ENCODE measurements around the gene NEK1. TPM values are rescaled to one million over a fixed set of nuclear protein-coding genes. Genes with fewer than 3 reads are reported as not detected.

Gene NEK1
- total RNA-seq, 1 experiment from 2014 or later, result 10.3 TPM

DNA sequence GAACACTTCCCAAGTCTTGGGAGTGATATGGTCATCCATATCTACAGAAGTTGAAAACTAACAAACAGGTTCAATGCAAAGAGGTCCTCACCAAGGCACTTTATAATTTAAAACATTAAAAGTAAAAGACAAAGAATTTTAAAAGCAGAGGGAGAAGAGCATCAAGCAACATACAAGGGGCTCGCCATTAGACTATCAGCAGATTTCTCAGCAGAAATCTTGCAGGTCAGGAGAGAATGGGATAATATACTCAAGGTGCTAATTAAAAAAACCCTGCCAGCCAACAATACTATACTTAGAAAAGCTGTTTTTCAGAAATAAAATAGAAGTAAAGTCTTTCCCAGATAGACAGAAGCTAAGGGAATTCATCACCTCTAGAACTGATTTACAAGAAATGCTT lies 121.2 kb downstream of the NEK1 start (continued):
- TF ChIP-seq, protein P1, sequence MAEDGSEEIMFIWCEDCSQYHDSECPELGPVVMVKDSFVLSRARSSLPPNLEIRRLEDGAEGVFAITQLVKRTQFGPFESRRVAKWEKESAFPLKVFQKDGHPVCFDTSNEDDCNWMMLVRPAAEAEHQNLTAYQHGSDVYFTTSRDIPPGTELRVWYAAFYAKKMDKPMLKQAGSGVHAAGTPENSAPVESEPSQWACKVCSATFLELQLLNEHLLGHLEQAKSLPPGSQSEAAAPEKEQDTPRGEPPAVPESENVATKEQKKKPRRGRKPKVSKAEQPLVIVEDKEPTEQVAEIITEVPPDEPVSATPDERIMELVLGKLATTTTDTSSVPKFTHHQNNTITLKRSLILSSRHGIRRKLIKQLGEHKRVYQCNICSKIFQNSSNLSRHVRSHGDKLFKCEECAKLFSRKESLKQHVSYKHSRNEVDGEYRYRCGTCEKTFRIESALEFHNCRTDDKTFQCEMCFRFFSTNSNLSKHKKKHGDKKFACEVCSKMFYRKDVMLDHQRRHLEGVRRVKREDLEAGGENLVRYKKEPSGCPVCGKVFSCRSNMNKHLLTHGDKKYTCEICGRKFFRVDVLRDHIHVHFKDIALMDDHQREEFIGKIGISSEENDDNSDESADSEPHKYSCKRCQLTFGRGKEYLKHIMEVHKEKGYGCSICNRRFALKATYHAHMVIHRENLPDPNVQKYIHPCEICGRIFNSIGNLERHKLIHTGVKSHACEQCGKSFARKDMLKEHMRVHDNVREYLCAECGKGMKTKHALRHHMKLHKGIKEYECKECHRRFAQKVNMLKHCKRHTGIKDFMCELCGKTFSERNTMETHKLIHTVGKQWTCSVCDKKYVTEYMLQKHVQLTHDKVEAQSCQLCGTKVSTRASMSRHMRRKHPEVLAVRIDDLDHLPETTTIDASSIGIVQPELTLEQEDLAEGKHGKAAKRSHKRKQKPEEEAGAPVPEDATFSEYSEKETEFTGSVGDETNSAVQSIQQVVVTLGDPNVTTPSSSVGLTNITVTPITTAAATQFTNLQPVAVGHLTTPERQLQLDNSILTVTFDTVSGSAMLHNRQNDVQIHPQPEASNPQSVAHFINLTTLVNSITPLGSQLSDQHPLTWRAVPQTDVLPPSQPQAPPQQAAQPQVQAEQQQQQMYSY (CRISPR knock-in tag; IDR thresholded peaks at IDR 0.05), result no peak
- no peak for TF ChIP-seq KAT7 (CRISPR knock-in tag; IDR thresholded peaks at IDR 0.05; ENCODE audit: borderline replicate concordance)

DNA sequence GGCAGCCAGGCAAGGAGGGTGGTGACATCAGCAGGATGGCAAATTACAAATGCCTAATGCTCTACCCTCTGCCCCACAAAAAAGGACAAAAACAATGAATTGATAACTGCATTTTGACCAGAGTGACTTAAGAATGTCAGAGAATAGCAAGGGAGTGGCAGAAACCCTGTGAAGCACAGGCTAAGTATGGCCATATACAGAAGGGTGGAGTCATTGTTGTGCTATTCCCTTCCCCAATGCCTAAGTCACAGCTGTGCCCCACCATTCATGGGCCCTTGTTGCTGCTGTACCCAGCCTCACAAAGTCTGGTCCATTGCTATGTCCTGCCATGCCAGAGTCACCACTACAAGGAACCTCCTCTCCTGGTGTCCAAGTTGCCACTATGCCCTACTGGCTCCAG lies 123.1 kb downstream of the NEK1 start:
- TF ChIP-seq, protein P2, sequence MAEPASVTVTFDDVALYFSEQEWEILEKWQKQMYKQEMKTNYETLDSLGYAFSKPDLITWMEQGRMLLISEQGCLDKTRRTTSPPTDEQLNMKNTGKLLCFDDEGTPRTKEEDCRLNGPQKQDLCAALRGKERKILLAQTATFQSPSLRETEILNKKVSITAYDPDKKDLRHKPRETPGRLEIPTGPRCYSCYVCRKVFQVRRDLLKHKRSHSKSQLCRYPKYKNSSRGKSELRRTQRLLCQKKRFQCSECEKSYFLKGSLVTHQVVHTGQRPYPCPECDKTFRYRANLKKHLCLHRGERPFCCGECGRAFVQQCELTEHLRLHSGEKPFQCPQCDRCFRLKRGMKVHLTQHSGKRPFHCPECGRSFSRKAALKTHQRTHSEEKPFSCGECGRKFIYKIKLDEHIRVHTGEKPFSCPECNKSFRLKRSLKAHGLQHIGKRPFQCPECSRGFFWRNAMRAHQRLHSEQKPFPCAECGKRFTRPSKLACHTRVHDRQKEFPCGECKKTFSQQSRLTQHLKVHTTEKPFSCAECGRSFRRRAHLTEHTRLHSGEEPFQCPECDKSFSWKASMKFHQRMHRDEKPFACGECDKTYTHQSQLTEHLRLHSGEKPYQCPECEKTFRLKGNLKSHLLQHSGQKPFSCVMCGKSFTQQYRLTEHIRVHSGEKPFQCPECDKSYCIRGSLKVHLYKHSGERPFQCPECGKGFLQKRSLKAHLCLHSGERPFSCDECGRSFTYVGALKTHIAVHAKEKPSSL (CRISPR knock-in tag; conservative IDR thresholded peaks at IDR 0.05), result no peak
- TF ChIP-seq, protein P3, sequence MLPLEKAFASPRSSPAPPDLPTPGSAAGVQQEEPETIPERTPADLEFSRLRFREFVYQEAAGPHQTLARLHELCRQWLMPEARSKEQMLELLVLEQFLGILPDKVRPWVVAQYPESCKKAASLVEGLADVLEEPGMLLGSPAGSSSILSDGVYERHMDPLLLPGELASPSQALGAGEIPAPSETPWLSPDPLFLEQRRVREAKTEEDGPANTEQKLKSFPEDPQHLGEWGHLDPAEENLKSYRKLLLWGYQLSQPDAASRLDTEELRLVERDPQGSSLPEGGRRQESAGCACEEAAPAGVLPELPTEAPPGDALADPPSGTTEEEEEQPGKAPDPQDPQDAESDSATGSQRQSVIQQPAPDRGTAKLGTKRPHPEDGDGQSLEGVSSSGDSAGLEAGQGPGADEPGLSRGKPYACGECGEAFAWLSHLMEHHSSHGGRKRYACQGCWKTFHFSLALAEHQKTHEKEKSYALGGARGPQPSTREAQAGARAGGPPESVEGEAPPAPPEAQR (CRISPR knock-in tag; IDR thresholded peaks at IDR 0.05), result no peak
- TF ChIP-seq FOXK1 (CRISPR knock-in tag; IDR thresholded peaks at IDR 0.05) (no peak), NFE2L1 (CRISPR knock-in tag; IDR thresholded peaks at IDR 0.05) (no peak), MYBL2 (CRISPR knock-in tag; IDR thresholded peaks at IDR 0.05) (no peak), NFATC4 (CRISPR knock-in tag; IDR thresholded peaks at IDR 0.05) (no peak), ZNF416 (CRISPR knock-in tag; IDR thresholded peaks at IDR 0.05) (no peak)
- TF ChIP-seq, protein P4, sequence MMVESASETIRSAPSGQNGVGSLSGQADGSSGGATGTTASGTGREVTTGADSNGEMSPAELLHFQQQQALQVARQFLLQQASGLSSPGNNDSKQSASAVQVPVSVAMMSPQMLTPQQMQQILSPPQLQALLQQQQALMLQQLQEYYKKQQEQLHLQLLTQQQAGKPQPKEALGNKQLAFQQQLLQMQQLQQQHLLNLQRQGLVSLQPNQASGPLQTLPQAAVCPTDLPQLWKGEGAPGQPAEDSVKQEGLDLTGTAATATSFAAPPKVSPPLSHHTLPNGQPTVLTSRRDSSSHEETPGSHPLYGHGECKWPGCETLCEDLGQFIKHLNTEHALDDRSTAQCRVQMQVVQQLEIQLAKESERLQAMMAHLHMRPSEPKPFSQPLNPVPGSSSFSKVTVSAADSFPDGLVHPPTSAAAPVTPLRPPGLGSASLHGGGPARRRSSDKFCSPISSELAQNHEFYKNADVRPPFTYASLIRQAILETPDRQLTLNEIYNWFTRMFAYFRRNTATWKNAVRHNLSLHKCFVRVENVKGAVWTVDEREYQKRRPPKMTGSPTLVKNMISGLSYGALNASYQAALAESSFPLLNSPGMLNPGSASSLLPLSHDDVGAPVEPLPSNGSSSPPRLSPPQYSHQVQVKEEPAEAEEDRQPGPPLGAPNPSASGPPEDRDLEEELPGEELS (CRISPR knock-in tag; IDR thresholded peaks at IDR 0.05), result no peak
- no peaks in the 10 kb centered on the region for H3K27me3 Mint-ChIP-seq (ENCODE audit: low read depth)
- CTCF ChIA-PET, result no interaction called here
- DNase-seq (ENCODE audit: low spot score), result no peak
- no peak overlapping the region for H3K4me3 Mint-ChIP-seq
- POLR2A ChIA-PET, result no interaction called here
- H3K27ac Mint-ChIP-seq, result no peak overlapping the region
- no peak for ATAC-seq
- peaks cover 17% of the 10 kb centered on the region for H3K9me3 Mint-ChIP-seq
- H3K36me3 Mint-ChIP-seq, result peaks cover 6% of the 10 kb centered on the region
- H3K4me1 Mint-ChIP-seq, result no peaks in the 10 kb centered on the region

DNA sequence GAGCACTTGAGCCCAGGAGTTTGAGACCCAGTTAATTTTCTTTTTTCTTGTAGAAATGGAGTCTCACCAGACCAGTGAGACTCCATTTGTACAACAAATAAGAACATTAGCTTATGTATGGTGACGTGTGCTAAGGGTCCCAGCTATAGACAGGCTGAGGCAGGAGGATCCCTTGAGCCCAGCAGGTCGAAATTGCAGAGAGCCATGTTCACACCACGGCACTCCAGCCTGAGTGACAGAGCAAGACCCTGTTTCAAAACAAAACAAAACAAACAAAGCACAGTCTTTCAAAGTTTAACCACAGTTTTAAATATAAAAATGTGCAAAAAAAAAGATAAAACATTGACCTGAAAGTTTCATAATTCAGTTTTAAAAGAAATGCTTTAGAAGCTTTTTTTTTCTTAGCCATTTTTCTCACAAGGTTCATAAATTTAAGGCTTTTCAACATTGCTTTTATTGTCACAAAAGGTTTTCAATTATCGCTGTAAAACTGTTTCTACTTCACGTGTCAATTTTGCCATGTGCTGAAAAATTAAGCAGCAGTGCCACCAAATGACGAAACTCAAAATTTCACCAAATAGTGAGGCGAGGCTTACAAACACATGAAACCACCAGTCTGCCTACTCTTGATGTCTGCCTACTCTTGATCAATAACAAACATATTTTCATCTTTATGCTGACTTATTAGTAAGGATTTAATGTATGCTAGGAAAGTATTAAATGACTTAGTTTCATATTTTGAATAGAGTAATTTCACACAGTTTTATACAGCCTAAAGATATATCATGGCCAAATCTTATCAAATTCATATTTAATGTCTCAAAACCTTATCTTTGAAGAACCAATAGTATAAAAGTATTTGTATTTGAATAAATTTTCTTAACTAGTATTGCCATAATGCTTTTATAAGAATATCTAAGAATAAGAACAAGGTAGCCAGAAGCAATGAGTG lies 126.3 kb downstream of the NEK1 start:
- ATAC-seq, result peak; percentile 65
- no peaks in the 10 kb centered on the region for H3K4me1 Mint-ChIP-seq
- no peak overlapping the region for H3K4me3 Mint-ChIP-seq
- peaks cover 22% of the 10 kb centered on the region for H3K36me3 Mint-ChIP-seq
- ChIA-PET CTCF (no interaction called here), POLR2A (no interaction called here)
- H3K9me3 Mint-ChIP-seq, result peaks cover 20% of the 10 kb centered on the region
- TF ChIP-seq, protein P5, sequence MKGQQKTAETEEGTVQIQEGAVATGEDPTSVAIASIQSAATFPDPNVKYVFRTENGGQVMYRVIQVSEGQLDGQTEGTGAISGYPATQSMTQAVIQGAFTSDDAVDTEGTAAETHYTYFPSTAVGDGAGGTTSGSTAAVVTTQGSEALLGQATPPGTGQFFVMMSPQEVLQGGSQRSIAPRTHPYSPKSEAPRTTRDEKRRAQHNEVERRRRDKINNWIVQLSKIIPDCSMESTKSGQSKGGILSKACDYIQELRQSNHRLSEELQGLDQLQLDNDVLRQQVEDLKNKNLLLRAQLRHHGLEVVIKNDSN (CRISPR knock-in tag; IDR thresholded peaks at IDR 0.05), result no peak
- DNase-seq (ENCODE audit: low spot score), result no peak
- no peak overlapping the region for H3K27ac Mint-ChIP-seq
- no peaks in the 10 kb centered on the region for H3K27me3 Mint-ChIP-seq (ENCODE audit: low read depth)
